ENCODE measurements around the gene GOLT1A.
A peak's percentile ranks its signal among the peaks of the same experiment; 100 is the strongest.

The GOLT1A gene

DNA sequence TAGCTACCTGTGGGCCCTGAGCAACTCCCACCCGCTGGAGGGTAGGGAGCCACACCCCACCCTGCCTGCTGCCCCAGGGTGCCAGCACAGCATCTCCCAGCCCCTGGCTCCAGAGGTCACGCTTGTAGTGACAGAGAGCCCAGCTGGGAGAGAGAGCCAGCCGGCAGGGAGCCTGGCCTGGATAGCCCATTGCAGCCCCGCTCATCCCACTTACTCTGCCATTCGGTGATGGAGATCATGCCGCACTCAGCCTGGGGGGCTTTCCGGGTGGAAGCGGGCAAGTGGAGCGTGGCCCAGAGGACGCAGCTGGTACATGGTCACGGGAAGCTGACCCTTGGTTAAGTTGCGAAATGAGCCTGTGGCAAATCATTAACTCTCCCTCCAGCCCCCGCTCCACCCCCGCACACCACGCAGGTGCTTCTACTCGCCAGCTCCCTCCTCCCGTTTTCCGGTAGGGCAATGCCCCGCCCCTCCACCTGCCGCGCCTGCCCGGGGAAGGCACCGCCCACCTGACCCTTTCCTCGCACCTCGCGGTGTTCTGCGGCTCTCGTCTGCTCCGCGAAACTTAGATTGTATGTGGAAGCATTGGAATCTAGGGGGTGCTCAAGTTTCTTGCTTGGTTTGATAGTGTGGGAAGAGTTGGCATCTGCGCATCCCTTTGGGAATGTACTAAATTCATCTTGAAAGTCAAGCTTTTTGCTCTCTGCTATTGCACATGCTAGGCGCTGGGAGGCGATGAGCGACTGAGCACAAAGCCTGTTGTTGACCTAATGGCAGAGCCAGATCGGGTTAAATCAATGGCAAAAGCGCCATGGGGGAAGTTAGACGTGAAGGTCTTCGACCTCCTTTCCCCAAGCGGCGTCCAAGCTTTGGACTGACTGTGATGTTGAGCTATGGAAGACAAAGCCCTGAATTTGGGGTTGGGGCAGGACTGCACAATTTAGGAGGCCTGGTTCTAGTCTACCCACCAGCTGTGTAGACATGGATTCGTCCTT is at the start of gene GOLT1A:
TSS of gene GOLT1A (minus strand) at position 321 of the 995 bp plus-strand sequence. CDS start at position 239, 82 bp downstream.
- DNase-seq (ENCODE audit: low read depth): peak; percentile 76

DNA sequence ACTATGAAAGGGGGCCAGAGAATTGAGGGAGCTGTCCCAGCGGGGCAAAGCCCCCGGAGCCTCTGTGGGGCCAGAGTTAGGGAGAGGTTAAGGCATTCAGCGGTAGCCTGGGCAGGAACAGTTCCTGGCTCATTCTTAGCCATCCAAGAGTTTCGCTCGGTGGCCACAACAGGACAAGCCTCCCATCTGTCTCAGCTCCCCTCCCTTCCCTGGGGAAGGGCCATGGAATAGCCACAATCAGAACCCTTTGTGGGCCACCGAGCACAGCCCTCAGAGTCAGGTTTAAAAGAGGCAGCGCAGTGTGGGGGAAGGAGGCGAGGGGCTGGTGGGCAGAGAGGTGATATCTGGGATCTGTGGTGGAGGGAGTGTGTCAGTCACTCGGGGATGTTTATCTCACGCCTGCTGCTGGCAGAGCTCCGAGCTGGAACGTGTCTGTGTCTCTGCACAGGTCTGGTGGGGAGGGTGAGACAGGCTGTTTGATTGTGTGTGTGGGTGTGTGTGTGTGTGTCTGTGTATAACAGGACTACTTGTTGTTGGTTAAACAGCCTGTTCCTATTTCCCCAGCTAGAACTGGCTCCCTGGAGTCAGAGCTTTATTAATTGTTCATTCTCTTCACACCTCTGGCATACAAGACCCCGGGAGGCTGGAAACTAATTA is 49.6 kb upstream of the GOLT1A start:
- DNase-seq (ENCODE audit: low read depth): no peak

GRCh38 chr1:204262506-204263253 is 48.9 kb upstream of the GOLT1A start:
- no peak for DNase-seq (ENCODE audit: low read depth)

GRCh38 chr1:204261746-204262505 is 48.1 kb upstream of the GOLT1A start:
- no peak for DNase-seq (ENCODE audit: low read depth)

DNA sequence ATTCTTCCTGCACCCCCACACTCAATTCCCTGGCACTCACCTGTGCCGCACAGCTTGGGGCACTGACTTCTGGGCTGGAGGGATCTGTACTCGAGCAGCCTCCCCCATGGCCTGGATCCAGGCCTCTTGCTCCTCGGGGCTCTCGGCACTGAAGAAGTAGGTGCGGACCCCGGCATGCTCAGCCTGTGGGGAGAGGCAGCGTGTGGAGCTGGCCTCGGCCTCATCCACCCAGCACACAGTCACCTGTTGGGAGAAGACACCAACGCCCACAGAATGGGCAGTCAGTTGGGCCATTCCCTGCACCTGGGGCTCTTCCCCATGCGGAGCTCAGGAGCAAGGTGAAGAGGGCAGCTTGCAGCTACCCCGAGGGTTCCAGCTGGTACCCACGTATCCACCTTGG is 47.5 kb upstream of the GOLT1A start:
- no peak for DNase-seq (ENCODE audit: low read depth)

GRCh38 chr1:204260601-204261197 is 46.9 kb upstream of the GOLT1A start:
- no peak for DNase-seq (ENCODE audit: low read depth)

DNA sequence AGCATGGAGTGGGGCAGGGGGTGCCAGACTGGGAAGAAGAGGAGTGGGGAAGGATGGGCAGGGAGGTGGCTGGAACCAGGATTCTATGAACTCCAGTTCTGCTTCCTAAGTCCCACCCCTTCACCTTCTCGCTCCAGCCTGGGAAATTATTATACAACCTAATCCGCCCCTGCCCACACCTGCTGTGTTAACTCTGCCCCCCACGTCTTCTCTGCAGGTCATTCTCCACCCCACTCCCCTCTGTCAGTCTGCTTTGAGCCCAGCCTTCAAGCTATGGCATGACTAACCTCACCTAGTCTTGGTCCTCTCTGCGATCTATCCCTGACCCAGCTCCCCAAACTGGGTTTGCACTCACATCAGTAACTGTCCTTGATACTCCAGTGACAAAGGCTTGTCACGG is 46.0 kb upstream of the GOLT1A start:
- no peak for DNase-seq (ENCODE audit: low read depth)

DNA sequence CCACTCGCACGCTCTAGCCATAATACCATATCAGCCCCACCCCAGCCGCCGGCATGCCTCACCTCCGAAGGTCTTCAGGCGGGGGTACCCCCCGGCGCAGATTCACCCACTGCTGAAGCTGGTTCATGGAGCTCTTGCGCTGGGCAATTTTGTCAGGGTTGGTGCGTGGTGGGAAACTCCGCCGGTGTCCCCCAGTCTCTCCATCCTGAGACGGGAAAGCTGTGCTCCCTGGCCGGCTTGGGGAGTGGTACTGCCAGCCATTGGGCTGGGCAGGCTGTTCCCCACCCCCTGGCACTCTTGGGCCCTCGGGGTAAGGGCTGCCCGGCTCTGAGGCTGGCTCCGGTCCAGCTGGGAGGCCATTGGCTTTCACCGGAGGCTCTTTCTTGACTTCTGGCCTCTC is 45.4 kb upstream of the GOLT1A start:
- DNase-seq (ENCODE audit: low read depth): no peak

DNA sequence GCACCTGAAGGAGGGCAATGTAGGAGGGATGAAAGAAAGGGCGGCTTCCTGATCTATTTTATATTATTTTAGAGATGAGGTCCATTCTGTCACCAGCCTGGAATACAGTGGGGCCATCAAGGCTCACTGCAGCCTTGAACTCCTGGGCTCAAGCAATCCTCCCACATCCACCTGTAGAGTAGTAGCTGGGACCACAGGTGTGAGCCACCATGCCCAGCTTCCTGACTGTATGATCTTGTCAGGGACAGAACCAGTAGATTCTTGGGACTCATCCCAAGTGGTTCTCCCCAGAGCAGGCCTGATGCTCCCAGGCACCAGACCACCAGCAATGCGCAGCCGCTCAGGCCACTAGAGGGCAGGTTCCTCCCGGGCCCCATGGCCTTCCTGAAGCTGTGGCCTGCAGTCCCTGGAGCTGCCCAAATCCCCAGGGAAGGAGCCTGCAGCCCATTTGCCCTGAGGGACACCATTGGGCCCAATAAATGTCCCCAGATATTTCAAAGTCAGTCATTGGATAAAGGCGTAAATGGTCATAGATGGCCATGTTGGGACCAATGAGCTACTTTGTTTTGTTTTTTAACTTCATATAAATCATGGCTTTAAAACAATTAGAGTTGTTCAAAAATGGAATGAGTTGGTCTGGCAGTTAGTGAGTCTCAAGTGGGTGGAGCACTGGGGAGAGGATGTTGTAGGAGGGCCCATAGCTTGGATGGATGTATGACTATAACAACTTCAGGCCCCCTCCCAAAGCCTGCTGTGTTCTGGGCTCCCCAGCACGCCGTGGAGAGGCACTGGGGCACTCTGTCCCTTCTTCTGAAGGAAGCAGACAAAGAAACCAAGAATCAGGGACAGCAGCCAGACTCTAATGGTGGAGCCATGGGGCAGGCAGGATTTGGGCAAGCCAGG is 44.7 kb upstream of the GOLT1A start:
- DNase-seq (ENCODE audit: low read depth): peak; percentile 20

- DNase-seq (ENCODE audit: low read depth): no peak
Measured at GRCh38 chr1:204257446-204257845, 43.7 kb upstream of the GOLT1A start.

GRCh38 chr1:204256531-204256930 is 42.7 kb upstream of the GOLT1A start:
- DNase-seq (ENCODE audit: low read depth): no peak

DNA sequence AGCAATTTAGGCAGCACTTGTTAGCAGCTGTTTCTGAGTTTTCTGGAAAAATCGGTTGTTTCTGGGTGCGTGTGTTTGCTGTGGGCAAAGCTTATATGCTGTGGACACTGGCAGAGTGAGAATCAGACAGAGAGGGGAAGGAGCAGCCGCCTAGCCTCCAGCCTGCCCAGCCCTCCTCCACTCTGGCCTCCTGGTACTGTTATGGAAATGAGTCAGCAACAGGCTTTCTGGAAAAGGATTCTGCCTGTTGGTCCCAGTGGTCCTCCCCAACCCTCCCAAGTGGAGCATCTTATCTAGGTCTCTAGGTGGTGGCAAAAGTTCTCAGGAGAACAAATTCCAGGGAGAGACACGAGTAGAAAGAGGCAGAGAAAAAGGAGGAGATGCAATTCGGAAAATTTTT is 42.2 kb upstream of the GOLT1A start:
- no peak for DNase-seq (ENCODE audit: low read depth)

DNA sequence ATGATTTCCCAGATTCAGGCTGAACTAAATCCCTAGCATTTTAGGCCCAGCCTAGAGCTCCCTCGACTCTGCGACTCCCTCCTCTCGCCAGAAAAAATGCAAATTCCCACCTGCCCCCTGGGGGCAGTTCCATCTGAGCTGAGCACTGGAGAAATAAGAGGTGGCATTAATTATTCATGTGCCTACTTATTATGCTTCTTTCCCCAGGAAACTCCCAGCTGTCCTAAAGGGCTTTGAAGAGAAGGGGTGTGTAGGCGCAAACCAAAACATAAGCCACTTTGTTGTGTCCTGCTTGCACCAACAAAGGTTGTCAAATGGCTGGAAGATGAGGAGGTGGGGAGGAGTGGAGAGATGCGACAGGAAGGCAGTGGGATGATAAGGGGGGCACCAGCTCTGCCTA is 41.4 kb upstream of the GOLT1A start:
- DNase-seq (ENCODE audit: low read depth): no peak

- peak; percentile 28 for DNase-seq (ENCODE audit: low read depth)
Measured at GRCh38 chr1:204254031-204254661, 40.4 kb upstream of the GOLT1A start.

DNA sequence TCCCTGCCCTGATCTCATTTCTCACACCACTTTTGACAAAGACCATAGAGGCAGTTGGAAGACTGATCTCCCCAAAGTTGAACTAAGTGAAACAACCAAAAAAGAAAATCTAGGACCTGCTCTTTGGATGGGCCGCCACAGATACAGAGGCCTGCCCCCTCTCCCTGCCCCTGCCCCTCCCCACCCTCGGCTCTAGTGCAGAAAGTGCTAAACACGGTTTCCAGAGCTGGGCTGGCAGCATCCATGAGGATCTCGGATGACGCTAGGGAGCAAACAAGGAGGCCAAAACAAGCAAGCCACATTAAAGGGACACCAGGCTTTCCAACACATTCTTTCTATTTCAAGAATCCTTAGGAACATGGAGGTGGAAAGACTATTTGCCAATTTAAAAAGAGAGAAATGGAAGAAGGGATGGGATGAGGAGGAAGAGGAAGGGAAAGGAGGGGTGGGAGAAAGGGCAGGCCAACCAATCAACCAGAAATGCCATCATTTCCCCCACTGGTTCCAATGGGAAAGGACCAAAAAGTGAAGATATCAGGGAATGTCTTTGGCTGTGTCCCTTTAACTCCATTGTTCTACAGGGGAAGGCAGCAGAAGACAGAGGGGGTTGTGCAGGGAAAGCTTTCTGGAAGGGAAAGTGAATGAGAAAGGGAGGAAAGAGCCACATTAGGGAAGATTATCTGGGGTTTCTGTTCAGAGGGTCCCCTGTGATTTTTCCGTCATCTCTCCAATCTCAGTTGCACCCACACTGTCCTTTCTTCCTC is 38.3 kb upstream of the GOLT1A start:
- no peak for DNase-seq (ENCODE audit: low read depth)

DNA sequence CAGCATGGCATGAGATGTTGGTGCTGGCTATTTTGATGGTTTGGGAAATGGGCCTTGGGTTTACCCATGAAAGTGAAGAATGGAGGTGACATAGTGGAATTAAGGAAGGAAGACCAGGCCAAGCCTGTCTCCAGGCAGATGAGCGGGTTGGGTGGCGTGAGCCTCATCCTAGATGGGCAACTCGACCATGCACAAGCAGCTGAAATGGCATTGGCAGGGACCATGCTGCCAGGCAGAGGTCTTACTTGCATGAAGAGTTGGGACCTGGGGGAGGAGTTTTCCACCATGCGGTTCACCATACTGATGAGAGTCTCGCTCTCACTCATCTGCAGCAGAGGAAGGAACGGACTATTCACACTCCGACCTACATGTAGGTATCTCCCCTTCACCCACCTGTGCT is 37.5 kb upstream of the GOLT1A start:
- DNase-seq (ENCODE audit: low read depth): no peak

DNA sequence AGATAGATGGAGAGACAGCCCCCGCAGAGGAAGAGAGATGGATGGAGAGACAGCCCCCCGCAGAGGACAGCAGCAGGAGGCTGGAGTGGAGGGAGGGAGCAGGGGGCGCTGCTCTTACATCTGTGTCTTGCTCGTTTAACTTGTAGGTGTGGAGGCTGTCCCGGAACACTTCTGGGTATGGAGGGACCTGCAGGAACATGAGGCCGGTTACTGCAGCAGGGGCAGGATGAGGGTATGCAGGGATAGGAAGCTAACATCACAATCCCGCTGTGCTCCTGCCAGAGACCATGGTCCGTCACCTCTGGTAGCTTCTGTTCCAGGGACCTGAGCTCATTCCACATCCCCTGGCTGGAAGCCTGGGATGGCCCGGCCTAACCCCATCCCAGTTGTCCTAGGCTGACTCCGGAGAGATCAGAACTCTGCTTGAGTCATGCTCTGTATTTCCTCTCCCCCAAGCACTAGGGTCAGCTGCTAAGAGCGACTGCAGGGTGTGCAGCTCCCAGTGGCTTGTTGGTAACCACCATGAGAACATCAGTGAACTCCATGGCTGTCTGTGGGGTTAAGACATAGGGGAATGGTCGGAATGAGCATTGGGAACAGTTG is 36.7 kb upstream of the GOLT1A start:
- DNase-seq (ENCODE audit: low read depth): no peak

DNA sequence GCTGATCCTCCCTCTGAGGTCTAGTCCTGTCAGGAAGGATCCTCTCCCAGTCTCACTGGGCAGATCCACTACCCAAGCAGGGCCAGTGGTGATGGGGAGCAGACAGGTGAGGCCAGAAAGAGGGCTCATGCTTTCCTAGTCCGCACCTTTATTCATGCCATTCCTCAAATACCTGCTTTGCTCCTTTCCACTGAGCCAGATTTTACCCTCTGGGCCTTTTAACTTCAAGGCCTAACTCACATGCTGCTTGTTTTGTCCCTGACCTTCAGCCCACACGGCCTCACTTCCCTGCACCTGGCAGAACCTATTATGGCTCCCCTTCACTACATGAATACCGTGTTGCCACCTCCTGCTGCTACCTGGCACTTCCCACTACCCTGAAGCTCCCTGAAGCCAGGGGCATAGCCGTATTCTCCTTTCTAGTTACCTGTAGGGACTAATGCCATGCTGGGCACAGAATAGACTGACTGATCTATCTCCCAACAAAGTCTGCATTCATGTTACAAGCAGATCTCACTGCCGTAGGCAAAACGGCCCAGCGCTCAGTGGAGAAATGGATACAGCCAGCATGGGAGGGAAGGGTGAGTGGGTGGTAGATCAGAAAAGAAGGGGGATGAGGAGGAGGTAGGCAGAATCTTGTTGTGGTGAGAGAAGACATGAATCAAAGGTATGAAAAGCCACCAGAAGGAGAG is 36.1 kb upstream of the GOLT1A start:
- DNase-seq (ENCODE audit: low read depth): no peak

Measured in fibroblast of the conjunctiva (primary cell).